Ishikawa (cell line): ENCODE measurements around the gene ZBTB8B.

Source experiments
- EGR1 ChIP-seq: IDR thresholded peaks from 2 replicates; pipeline ENCODE4 v1.6.1; 2012
- EP300 ChIP-seq: IDR thresholded peaks from 2 replicates; pipeline ENCODE4 v1.6.1; 2012; ENCODE audit warnings: borderline replicate concordance
- RAD21 ChIP-seq: IDR thresholded peaks from 2 replicates; pipeline ENCODE4 v1.6.1; 2012; ENCODE audit warnings: low read depth
- TAF1 ChIP-seq: IDR thresholded peaks from 2 replicates; pipeline ENCODE4 v1.6.1; 2012; ENCODE audit warnings: low read depth, mild to moderate bottlenecking
- YY1 ChIP-seq: IDR thresholded peaks from 2 replicates; pipeline ENCODE4 v1.6.1; 2012; ENCODE audit warnings: low read depth
- TF ChIP-seq, protein P1 (sequence below): IDR thresholded peaks from 2 replicates; pipeline ENCODE4 v1.6.1; 2012
- TF ChIP-seq, protein P2 (sequence below): IDR thresholded peaks from 2 replicates; pipeline ENCODE4 v1.6.1; 2012; ENCODE audit warnings: low read depth, mild to moderate bottlenecking

GRCh38 chr1:32427264-32427963, 37.5 kb upstream of the ZBTB8B start:
- TF ChIP-seq EP300 (no peak), YY1 (no peak), EGR1 (no peak), RAD21 (no peak), TAF1 (no peak)
- TF ChIP-seq, protein P1, sequence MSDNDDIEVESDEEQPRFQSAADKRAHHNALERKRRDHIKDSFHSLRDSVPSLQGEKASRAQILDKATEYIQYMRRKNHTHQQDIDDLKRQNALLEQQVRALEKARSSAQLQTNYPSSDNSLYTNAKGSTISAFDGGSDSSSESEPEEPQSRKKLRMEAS = no peak
- TF ChIP-seq, protein P2, sequence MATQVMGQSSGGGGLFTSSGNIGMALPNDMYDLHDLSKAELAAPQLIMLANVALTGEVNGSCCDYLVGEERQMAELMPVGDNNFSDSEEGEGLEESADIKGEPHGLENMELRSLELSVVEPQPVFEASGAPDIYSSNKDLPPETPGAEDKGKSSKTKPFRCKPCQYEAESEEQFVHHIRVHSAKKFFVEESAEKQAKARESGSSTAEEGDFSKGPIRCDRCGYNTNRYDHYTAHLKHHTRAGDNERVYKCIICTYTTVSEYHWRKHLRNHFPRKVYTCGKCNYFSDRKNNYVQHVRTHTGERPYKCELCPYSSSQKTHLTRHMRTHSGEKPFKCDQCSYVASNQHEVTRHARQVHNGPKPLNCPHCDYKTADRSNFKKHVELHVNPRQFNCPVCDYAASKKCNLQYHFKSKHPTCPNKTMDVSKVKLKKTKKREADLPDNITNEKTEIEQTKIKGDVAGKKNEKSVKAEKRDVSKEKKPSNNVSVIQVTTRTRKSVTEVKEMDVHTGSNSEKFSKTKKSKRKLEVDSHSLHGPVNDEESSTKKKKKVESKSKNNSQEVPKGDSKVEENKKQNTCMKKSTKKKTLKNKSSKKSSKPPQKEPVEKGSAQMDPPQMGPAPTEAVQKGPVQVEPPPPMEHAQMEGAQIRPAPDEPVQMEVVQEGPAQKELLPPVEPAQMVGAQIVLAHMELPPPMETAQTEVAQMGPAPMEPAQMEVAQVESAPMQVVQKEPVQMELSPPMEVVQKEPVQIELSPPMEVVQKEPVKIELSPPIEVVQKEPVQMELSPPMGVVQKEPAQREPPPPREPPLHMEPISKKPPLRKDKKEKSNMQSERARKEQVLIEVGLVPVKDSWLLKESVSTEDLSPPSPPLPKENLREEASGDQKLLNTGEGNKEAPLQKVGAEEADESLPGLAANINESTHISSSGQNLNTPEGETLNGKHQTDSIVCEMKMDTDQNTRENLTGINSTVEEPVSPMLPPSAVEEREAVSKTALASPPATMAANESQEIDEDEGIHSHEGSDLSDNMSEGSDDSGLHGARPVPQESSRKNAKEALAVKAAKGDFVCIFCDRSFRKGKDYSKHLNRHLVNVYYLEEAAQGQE = no peak
